SH-SY5Y (cell line): Measurements from ENCODE around the gene SIK2.

ENCODE experiments used
- GATA2 ChIP-seq: IDR thresholded peaks from 2 replicates; pipeline ENCODE4 v1.6.1; 2011; ENCODE audit warnings: mild to moderate bottlenecking, low read depth, low read length
- GATA3 ChIP-seq: IDR thresholded peaks from 2 replicates; pipeline ENCODE4 v1.6.1; 2011; ENCODE audit warnings: low read depth, mild to moderate bottlenecking, low read length, moderate library complexity

Gene SIK2

DNA sequence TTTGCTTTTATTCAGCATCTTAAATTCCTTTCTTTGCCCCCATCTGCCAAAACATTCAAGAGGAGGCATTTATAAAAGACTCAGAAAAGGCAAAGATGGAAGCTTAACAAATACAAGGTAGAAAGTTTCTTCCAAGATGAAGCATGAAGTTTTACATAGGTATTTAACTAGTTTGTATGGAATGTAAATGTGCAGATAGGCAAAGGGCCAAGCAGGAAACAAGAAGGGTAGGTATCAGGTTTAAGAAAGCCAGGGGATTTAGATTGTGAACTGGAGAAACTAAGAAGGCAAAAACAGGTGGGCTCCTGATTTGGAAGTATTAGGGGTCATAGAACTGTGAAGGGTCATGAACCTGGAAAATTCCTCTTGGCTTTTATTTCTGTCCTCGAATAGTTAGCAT is 101.3 kb downstream of the SIK2 start:
- TF ChIP-seq GATA3 (no peak), GATA2 (no peak)

DNA sequence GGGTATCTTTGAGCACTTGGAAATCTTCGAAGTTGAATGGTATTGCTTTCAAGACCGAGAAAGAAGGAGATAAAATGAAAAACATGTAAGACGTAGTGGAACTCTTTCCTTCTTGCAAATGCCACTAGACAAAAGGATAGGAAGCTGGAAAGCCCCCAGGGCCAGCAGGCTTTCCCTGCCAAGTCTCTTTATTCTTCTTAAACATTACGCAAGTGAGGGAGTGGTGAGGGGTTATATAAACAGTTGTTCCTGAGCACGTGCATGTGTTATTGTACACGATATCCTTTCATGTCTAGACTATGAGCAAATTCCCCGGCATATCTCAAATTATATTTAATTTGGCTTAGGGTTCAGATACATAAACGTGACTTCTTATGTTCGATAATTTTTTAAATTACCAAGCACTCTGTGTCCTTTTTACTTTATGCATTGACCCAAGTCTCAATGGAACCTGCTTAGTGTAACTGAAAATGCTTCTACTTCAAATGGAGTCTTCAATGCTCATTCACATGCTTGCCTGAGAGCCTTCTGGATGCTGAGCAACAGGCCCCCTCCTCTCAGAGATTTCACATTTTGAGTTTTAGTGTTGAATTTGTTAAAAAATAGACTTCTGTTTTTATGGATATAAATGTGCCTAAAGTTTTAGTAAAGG is 104.9 kb downstream of the SIK2 start:
- no peak for TF ChIP-seq GATA2
- no peak for TF ChIP-seq GATA3

DNA sequence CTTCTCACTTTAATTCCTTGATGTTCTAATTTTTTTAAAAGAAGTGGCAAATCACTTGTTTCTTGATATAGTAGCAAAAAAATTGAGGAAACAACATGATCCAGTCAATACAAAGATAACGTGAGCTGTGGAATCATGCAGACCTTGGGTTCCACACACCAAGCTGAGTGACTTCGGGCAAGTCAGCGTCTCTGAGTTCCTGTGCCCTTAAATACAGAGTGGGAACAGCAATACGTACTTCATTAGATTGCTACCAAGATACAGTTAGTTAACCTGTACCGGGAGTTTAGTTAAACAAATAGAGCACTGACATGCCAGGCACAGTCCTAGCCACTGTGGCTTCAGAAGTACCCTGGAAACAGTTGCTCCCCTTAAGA is 105.4 kb downstream of the SIK2 start:
- no peak for TF ChIP-seq GATA3
- no peak for TF ChIP-seq GATA2

DNA sequence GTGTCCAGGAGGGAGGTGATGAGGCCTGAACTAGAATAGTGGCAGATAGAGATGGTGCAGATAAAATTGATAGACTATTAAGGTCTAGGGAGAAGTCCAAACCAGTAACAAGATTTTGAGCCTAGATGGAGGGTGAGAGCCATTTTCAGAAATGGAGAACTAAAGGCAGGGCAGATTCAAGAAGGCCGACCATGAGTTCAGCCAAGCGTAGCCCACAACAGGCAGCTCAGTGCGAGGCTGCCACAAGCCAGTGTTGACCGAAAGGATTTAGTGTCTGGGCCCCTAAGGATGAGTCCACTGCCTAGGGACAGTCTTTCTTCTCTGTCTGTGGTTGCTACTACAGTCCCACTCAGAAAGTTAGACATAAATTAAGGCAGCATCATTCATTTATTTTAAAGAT is 112.3 kb downstream of the SIK2 start:
- TF ChIP-seq GATA2, result no peak
- TF ChIP-seq GATA3, result no peak

DNA sequence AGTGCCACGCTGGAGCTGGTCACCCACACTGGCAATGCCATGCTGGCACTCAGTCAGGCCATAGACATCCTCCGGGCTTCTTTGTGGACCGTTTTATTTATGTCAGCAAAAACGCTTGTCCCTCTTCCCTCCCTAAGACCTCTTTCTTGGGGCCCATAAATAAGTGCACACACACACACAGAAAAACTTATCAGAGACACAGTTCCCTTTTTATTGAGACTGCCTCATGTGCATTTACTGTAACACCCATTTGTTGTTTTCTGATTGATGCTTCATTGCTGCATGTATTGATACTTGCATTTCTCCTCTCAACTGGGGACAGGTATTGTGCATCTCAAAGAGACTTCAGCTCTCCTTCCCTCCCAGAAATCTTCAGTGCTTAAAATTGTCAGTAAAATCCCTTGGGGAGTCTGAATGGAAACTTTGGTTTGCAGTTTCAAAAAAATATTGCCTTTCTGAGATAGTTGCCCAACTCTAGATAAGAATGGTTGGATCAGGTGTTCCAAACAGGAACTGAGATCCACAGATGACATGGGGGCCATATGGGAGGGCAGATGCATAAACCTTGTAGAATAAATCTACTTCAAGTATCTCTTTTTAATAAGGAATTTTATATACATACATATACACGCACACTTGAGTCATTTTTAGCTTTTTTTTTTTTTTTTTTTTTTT is 113.0 kb downstream of the SIK2 start:
- TF ChIP-seq GATA2 (no peak), GATA3 (no peak)

DNA sequence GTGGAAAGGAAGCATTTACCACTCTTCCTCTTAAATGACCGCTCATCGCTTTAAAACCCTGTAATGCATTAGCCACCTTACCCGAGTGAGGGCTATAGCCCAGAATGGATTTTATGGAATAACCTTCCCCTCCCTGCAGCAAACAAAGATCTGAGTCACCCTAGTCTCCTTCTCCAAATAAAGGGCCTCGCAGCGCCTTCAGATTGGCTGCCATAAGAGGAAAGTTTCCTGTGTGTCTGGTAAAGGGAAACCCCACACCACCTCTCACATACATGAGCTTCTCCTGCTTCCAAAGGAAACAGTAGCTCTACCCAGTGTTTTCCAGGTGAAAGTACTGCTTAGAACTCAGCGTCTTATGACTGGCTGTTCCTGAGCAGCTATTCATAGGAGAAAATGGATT is 116.2 kb downstream of the SIK2 start:
- no peak for TF ChIP-seq GATA2
- TF ChIP-seq GATA3, result no peak

DNA sequence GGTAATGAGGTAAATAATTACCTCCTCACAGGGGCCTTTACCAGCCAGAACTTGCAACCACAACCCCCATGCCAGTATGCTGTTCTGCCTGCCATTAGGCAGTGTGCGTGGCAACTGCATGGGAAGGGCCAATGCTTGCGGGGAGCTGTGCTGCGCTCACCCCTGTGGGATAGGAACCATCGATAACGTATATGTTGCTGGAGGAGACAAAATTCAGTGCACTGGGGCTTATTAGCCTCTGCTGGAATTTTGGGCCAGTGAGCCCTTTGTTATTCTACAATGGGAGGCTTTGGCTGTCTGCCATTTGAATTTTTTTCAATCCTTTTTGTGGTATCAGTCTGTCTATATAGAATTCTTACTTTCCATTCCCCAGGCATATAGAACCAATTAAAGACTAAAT is 116.6 kb downstream of the SIK2 start:
- no peak for TF ChIP-seq GATA3
- TF ChIP-seq GATA2, result no peak

DNA sequence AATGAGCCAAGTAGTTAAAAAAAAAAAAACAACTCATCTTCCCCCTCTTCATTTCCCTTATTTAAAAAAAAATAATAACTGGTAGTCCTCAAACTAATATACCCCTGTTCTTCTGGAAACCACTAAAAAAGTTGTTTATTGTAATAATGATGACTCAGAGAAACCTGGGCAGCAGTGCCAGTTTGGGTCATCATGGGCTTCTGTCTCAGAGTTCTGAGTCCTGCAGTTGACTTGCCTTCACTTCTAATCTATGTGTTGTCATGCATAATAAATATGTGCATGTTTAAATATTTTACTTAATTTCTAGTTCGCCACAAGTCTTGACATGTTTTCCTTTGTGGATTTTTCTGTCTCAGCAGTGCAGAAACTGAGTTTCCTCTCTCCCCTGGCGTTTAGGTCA is 117.1 kb downstream of the SIK2 start:
- TF ChIP-seq GATA3, result no peak
- no peak for TF ChIP-seq GATA2

DNA sequence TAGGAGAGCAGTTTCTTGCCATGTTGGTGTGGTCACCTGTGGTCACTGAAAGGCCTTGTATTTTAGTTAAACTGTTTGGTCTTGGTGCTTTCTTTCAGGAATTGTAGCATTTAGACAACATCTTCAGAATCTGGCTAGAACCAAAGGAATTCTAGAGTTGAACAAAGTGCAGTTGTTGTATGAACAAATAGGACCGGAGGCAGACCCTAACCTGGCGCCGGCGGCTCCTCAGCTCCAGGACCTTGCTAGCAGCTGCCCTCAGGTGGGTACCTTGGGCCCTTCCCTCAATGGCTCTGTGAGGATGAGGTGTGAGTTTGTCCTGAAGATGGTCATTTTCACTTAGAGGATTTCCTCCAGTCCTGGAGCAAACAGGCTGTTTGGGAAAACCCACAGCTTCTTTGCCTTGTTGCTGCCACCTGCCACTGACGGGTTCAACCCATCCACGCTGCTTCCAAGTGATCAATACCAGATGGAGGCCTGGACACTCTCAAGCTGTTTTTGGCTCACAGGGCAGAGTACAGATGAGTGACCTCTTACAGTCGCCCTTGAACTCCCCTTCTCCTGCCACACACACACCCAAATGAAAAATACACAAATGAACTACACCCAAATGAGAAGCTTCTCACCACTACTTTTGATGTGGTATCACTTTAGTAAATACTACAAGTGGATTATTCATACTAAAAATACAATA is 118.7 kb downstream of the SIK2 start:
- TF ChIP-seq GATA3 (no peak), GATA2 (no peak)

DNA sequence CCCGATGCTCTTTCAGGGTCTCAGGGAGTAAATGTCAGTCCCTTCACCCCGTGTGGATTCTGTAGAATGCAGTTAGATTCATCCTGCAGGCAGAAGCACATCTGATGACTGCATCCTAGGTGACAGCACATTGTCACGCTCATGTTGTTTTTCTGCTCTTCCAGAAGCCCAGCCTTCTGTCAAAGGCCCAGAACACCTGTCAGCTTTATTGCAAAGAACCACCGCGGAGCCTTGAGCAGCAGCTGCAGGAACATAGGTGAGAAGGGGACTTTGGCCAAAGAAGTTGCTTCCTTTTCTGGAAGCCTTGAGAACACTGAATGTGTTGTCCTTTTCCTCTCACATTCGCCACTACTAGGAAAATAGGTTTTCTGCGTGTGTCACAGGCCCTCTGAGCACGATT is 120.3 kb downstream of the SIK2 start:
- no peak for TF ChIP-seq GATA2
- no peak for TF ChIP-seq GATA3

DNA sequence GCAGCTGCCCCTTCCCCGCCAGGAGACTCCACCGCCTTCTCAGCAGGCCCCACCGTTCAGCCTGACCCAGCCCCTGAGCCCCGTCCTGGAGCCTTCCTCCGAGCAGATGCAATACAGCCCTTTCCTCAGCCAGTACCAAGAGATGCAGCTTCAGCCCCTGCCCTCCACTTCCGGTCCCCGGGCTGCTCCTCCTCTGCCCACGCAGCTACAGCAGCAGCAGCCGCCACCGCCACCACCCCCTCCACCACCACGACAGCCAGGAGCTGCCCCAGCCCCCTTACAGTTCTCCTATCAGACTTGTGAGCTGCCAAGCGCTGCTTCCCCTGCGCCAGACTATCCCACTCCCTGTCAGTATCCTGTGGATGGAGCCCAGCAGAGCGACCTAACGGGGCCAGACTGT is 121.3 kb downstream of the SIK2 start:
- TF ChIP-seq GATA3 (no peak), GATA2 (no peak)

DNA sequence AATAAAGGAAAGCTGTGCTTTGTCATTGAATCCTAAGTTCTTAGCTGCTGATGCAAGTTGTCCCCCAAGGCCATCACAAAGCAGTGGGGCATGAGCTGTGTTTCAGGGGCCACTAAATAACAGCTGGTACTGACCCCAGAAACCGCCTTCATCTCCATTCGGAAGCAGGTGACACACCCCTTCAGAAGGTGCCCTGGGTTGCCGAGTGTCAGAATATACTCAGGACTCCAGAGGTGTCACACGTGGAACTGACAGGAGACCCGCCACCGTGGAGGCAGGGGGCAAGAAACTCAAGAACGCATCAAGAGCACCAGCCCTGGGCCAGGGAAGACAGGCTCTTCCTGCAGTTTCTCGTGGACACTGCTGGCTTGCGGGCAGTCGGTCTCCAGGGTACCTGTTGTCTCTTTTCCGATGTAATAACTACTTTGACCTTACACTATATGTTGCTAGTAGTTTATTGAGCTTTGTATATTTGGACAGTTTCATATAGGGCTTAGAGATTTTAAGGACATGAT is 122.4 kb downstream of the SIK2 start:
- TF ChIP-seq GATA2 (no peak), GATA3 (no peak)

DNA sequence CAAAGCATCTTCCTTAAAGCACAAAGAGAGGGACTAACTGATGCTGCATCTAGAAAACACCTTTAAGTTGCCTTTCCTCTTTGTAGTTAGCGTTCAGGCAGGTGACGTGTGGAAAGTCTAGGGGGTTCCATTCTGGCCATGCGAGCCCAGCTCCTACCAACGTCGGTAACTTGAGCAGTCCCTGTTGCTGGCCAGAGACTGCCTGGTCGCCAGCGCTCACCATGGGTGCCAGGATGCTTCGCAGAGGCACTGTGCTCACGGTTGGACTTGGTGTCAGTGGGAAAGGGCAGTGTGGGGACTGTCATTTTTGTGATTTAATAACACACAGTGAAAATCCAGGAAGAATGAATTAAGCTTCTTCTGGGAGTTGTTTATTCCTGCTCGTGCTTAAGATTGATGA is 123.4 kb downstream of the SIK2 start:
- no peak for TF ChIP-seq GATA3
- TF ChIP-seq GATA2, result no peak

DNA sequence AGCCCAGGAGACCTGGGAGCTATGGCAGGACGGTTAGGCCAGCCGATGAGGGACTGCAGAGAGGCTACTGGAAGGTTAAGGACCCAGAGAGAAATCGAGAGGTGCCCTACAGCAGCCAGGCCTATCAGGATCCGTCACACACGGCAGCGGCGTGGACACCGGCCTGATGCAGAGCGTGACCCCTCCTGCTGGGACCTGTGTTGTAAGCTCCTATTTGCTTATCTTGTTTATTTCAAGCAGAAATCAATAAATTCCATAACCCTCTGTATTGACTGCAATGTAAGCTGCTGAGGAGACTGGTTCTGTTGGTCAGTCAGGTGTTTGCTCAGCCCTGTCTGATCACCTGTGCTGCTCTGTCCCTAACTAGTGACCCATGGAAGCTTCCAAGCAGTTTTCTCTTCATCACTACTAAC is 124.1 kb downstream of the SIK2 start:
- TF ChIP-seq GATA3, result no peak

DNA sequence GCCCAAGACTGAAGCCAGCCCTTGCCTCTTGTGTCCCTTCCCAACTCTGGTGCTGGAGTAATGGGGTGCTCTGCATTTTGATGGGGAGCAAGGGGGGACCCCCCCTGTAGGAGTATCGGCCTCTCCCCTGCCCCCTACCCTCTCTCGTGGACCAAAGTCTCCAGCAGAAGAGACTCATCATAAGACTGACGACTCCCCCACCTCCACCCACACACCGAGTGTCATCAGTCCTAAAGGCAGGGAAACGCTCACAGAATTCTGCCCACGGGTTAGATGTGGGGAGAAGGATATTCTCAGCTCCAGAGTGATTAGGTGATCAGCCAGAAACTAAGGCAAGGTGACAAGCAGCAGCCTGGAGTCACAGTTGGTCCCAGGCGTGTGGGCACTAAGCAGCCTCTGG is 125.2 kb downstream of the SIK2 start:
- TF ChIP-seq GATA3, result no peak
- no peak for TF ChIP-seq GATA2
